PC-3 (cell line): ENCODE results near the gene CPN2.

Experiments used
- EZH2 ChIP-seq: fragments of 300-600 bp; sonication (generic); IDR thresholded peaks from one replicate; pipeline ENCODE4 v1.6.1; 2017; ENCODE audit warnings: antibody characterized with exemption, mild to moderate bottlenecking, low read length; ENCODE audit not compliant: unreplicated experiment
- EZH2phosphoT487 ChIP-seq: fragments of 300-600 bp; sonication (generic); IDR thresholded peaks from 2 replicates; pipeline ENCODE4 v1.6.1; 2018; ENCODE audit warnings: mild to moderate bottlenecking, antibody characterized with exemption, low read length, borderline replicate concordance
- TF ChIP-seq, protein P1 (sequence below): fragments of 300-600 bp; sonication (generic); conservative IDR thresholded peaks from 2 replicates; pipeline ENCODE4 v1.5.1; 2017; ENCODE audit warnings: antibody characterized with exemption, low read depth, mild to moderate bottlenecking, low read length

GRCh38 chr3:194326192-194326967 is 24.7 kb downstream of the CPN2 start:
- TF ChIP-seq, protein P1, sequence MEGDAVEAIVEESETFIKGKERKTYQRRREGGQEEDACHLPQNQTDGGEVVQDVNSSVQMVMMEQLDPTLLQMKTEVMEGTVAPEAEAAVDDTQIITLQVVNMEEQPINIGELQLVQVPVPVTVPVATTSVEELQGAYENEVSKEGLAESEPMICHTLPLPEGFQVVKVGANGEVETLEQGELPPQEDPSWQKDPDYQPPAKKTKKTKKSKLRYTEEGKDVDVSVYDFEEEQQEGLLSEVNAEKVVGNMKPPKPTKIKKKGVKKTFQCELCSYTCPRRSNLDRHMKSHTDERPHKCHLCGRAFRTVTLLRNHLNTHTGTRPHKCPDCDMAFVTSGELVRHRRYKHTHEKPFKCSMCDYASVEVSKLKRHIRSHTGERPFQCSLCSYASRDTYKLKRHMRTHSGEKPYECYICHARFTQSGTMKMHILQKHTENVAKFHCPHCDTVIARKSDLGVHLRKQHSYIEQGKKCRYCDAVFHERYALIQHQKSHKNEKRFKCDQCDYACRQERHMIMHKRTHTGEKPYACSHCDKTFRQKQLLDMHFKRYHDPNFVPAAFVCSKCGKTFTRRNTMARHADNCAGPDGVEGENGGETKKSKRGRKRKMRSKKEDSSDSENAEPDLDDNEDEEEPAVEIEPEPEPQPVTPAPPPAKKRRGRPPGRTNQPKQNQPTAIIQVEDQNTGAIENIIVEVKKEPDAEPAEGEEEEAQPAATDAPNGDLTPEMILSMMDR = no peak
- TF ChIP-seq EZH2phosphoT487 = no peak
- TF ChIP-seq EZH2 = no peak
